NCI-H1417 (cell line): ENCODE results near the gene TRIM41.
"Not testable (repeated sequence)": the region's sequence is repeated elsewhere in the genome, so short reads cannot be mapped to it uniquely, and the experiment has no call there.

ENCODE experiments used
- DNase-seq, 3 experiments: peaks; one replicate each; lab custom pipeline; 2025; lab: John Stamatoyannopoulos, UW

The TRIM41 gene

GRCh38 chr5:181211208-181211607 lies 11.9 kb upstream of the TRIM41 start:
- no peak for DNase-seq

GRCh38 chr5:181212080-181212479 lies 11.0 kb upstream of the TRIM41 start:
- no peak for DNase-seq

- no peak for DNase-seq
These were observed 10.1 kb upstream of the TRIM41 start for GRCh38 chr5:181212934-181213333.

GRCh38 chr5:181214249-181214648 lies 8.8 kb upstream of the TRIM41 start:
- DNase-seq, result not testable (repeated sequence)

GRCh38 chr5:181215997-181216989 lies 6.8 kb upstream of the TRIM41 start:
- DNase-seq, result no peak

GRCh38 chr5:181217111-181217802 lies 5.8 kb upstream of the TRIM41 start:
- no peak for DNase-seq

GRCh38 chr5:181217803-181218062 lies 5.3 kb upstream of the TRIM41 start:
- DNase-seq, result no peak

- DNase-seq, result no peak
These were observed 4.3 kb upstream of the TRIM41 start for GRCh38 chr5:181218795-181219124.

GRCh38 chr5:181219262-181220177 lies 3.6 kb upstream of the TRIM41 start:
- no peak for DNase-seq

- DNase-seq, result no peak
These were observed 2.9 kb upstream of the TRIM41 start for GRCh38 chr5:181220178-181220515.

GRCh38 chr5:181221105-181221791 lies 1.8 kb upstream of the TRIM41 start:
- no peak for DNase-seq

GRCh38 chr5:181221792-181222629 lies 1.1 kb upstream of the TRIM41 start:
- DNase-seq, result no peak

GRCh38 chr5:181222630-181223057 lies 437 bp upstream of the TRIM41 start:
- DNase-seq, result no peak

- DNase-seq, result no peak
These were observed 778 bp downstream of the TRIM41 start for GRCh38 chr5:181223729-181224389.

- no peak for DNase-seq
These were observed 1.5 kb downstream of the TRIM41 start for GRCh38 chr5:181224390-181225229.

- DNase-seq, result no peak
These were observed 6.9 kb downstream of the TRIM41 start for GRCh38 chr5:181229996-181230395.

GRCh38 chr5:181230551-181230950 lies 7.5 kb downstream of the TRIM41 start:
- DNase-seq, result no peak

- no peak for DNase-seq
These were observed 8.4 kb downstream of the TRIM41 start for GRCh38 chr5:181231432-181231831.

- DNase-seq, result no peak
These were observed 9.5 kb downstream of the TRIM41 start for GRCh38 chr5:181232593-181232992.
